Neuronal stem cell (in vitro differentiated cells): Measurements from ENCODE around the gene CAND2.

Experiments
- DNase-seq: peaks from one replicate; pipeline ENCODE4 v3.0.0-alpha.2; 2013; ENCODE audit warnings: low spot score
- H2AFZ ChIP-seq: one replicate; pipeline ENCODE4 v1.6.1; 2013; ENCODE audit warnings: mild to moderate bottlenecking, low read length, inconsistent platforms
- H2AK5ac ChIP-seq: 2 replicates; pipeline ENCODE4 v1.6.1; 2013; ENCODE audit warnings: low read depth, mild to moderate bottlenecking, inconsistent platforms, low read length, moderate library complexity, mixed read lengths
- H2BK120ac ChIP-seq: 2 replicates; pipeline ENCODE4 v1.6.1; 2013; ENCODE audit warnings: low read depth, mild to moderate bottlenecking, inconsistent platforms, low read length, moderate library complexity, mixed read lengths
- H2BK12ac ChIP-seq: one replicate; pipeline ENCODE4 v1.6.1; 2013; ENCODE audit warnings: low read length, inconsistent platforms
- H2BK15ac ChIP-seq: 2 replicates; pipeline ENCODE4 v1.6.1; 2013; ENCODE audit warnings: mild to moderate bottlenecking, low read length, inconsistent platforms, mixed read lengths
- H2BK5ac ChIP-seq: one replicate; pipeline ENCODE4 v1.6.1; 2013; ENCODE audit warnings: inconsistent platforms, mild to moderate bottlenecking, low read length, moderate library complexity
- H3K14ac ChIP-seq: one replicate; pipeline ENCODE4 v1.6.1; 2013; ENCODE audit warnings: low read length, inconsistent platforms
- H3K18ac ChIP-seq: 2 replicates; pipeline ENCODE4 v1.6.1; 2013; ENCODE audit warnings: low read length, inconsistent platforms
- H3K23ac ChIP-seq: 2 replicates; pipeline ENCODE4 v1.6.1; 2013; ENCODE audit warnings: low read depth, mild to moderate bottlenecking, mixed read lengths, low read length, inconsistent platforms; ENCODE audit not compliant: poor library complexity
- H3K27ac ChIP-seq: replicated peaks from 3 replicates; pipeline ENCODE4 v1.5.1; 2013; ENCODE audit warnings: low read length, inconsistent platforms
- H3K27me3 ChIP-seq, 3 experiments: 2 replicates each; pipeline ENCODE4 v1.6.1; 2013; ENCODE audit warnings: low read length in 3 of 3, mild to moderate bottlenecking in 2 of 3, inconsistent platforms in 1 of 3, low read depth in 1 of 3, mixed read lengths in 1 of 3, moderate library complexity in 1 of 3; ENCODE audit not compliant: control insufficient read depth in 3 of 3, insufficient read depth in 3 of 3
- H3K36me3 ChIP-seq, 2 donors: replicated peaks in 1 of 2; 2 replicates each; pipeline ENCODE4 v1.6.1; 2013; ENCODE audit warnings: low read length in 2 of 2; ENCODE audit not compliant: control insufficient read depth in 2 of 2, insufficient read depth in 2 of 2
- H3K4ac ChIP-seq: 2 replicates; pipeline ENCODE4 v1.6.1; 2013; ENCODE audit warnings: inconsistent platforms, mild to moderate bottlenecking, low read length, moderate library complexity
- H3K4me1 ChIP-seq, 2 donors: 1 replicate in 1 of 2; 2 replicates in 1 of 2; pipeline ENCODE4 v1.6.1; 2013; ENCODE audit warnings: low read length in 2 of 2, low read depth in 1 of 2; ENCODE audit not compliant: control insufficient read depth in 2 of 2, insufficient read depth in 1 of 2
- H3K4me2 ChIP-seq: one replicate; pipeline ENCODE4 v1.6.1; 2013; ENCODE audit warnings: mild to moderate bottlenecking, low read length, inconsistent platforms; ENCODE audit not compliant: insufficient read depth, poor library complexity, severe bottlenecking
- H3K4me3 ChIP-seq, 2 donors: 2 replicates each; pipeline ENCODE4 v1.5.1; 2013; ENCODE audit warnings: low read length in 2 of 2, mild to moderate bottlenecking in 2 of 2, inconsistent platforms in 1 of 2, moderate library complexity in 1 of 2
- H3K79me1 ChIP-seq: one replicate; pipeline ENCODE4 v1.6.1; 2013; ENCODE audit warnings: low read depth, mild to moderate bottlenecking, inconsistent platforms, low read length, moderate library complexity
- H3K9ac ChIP-seq: one replicate; pipeline ENCODE4 v1.6.1; 2013; ENCODE audit warnings: mild to moderate bottlenecking, low read depth, low read length, inconsistent platforms; ENCODE audit not compliant: poor library complexity
- H3K9me3 ChIP-seq, 2 donors: replicated peaks in 1 of 2; 2 replicates each; pipeline versions ENCODE3 to v1.6.1; 2013; ENCODE audit warnings: low read length in 2 of 2, mild to moderate bottlenecking in 2 of 2, inconsistent platforms in 1 of 2, low read depth in 1 of 2, mixed read lengths in 1 of 2, moderate library complexity in 1 of 2; ENCODE audit not compliant: control insufficient read depth in 2 of 2, insufficient read depth in 1 of 2
- H4K8ac ChIP-seq: one replicate; pipeline ENCODE4 v1.6.1; 2013; ENCODE audit warnings: low read depth, mild to moderate bottlenecking, inconsistent platforms, low read length, moderate library complexity
- H4K91ac ChIP-seq: one replicate; pipeline ENCODE4 v1.6.1; 2013; ENCODE audit warnings: low read length, low read depth, mild to moderate bottlenecking, inconsistent platforms; ENCODE audit not compliant: poor library complexity
- WGBS, 2 donors: extraction: QIAGEN DNeasy Blood & Tissue Kit; methylation state at CpG; one replicate each; pipeline ENCODE4 v1.1.7; 2013; ENCODE audit warnings: missing lambda C conversion rate in 2 of 2, mixed read lengths in 1 of 2; ENCODE audit not compliant: insufficient read length in 2 of 2, insufficient replicate concordance in 1 of 2; ENCODE audit errors: extremely low coverage in 2 of 2; 5-methylcytosine and 5-hydroxymethylcytosine counted together

Gene CAND2

GRCh38 chr3:12862387-12862786, 65.9 kb downstream of the CAND2 start:
- Histone ChIP-seq H3K27me3 (peaks cover 0 to 41% (median 2%) of the 10 kb centered on the region in 3 experiments), H3K79me1 (no peaks in the 10 kb centered on the region), H2BK5ac (no peak overlapping the region), H3K27ac (no peak overlapping the region), H3K4me1 (no peaks in the 10 kb centered on the region), H4K8ac (no peak overlapping the region), H3K23ac (no peak overlapping the region), H2BK120ac (no peak overlapping the region), H3K9ac (no peak overlapping the region), H2AK5ac (no peak overlapping the region), H3K4ac (no peak overlapping the region), H3K4me2 (no peak overlapping the region), H3K18ac (no peak overlapping the region), H4K91ac (no peak overlapping the region), H2AFZ (no peak overlapping the region), H2BK15ac (no peak overlapping the region), H3K4me3 (no peak overlapping the region), H3K9me3 (peaks cover 7 to 9% of the 10 kb centered on the region in 2 donors), H3K36me3 (no peaks in the 10 kb centered on the region), H3K14ac (no peak overlapping the region), H2BK12ac (no peak overlapping the region)
- no CpG with 5 or more reads among the region's 8 CpGs for WGBS, 2 donors
- no peak for DNase-seq

- no peak overlapping the region for H4K8ac ChIP-seq
- no peak overlapping the region for H2AFZ ChIP-seq
- H2BK120ac ChIP-seq: no peak overlapping the region
- no peak overlapping the region for H2AK5ac ChIP-seq
- no peak overlapping the region for H3K9ac ChIP-seq
- no peak overlapping the region for H4K91ac ChIP-seq
- H3K18ac ChIP-seq: no peak overlapping the region
- DNase-seq: no peak
- no peaks in the 10 kb centered on the region for H3K79me1 ChIP-seq
- no peak overlapping the region for H2BK5ac ChIP-seq
- no peak overlapping the region for H2BK15ac ChIP-seq
- H3K27me3 ChIP-seq: peaks cover 0 to 20% (median 2%) of the 10 kb centered on the region in 3 experiments
- H3K36me3 ChIP-seq: no peaks in the 10 kb centered on the region
- no peak overlapping the region for H3K4me2 ChIP-seq
- WGBS, 2 donors: no CpG with 5 or more reads among the region's 4 CpGs
- no peak overlapping the region for H3K14ac ChIP-seq
- H3K9me3 ChIP-seq: peaks cover 7 to 9% of the 10 kb centered on the region in 2 donors
- peaks cover 9 to 11% of the 10 kb centered on the region in 2 donors for H3K4me1 ChIP-seq
- H3K23ac ChIP-seq: no peak overlapping the region
- no peak overlapping the region for H3K4ac ChIP-seq
- H3K4me3 ChIP-seq: peak overlapping the region in 1 of 2 donors; percentile 53
- H3K27ac ChIP-seq: no peak overlapping the region
- H2BK12ac ChIP-seq: no peak overlapping the region
Observed at GRCh38 chr3:12865271-12865670, 68.8 kb downstream of the CAND2 start.

DNA sequence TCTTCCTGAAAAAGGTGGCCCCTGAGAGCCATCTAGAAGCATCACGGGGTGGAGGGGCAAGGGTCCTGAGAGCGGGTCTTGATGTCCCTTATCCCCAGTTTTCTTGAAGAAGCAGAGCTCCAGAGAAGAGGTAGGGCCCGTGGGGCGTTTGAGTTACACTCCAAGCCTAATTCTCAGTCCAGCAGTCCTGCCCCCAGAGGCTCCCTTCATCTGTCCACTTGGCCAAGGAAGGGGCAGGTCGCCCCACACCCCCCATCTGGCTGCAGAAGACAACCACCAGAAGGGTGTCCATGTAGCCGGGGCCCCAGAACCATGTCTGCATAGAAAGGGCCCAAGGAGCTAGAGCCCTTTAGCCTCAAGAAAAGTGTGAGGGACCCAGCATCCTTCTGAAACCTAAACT, 70.4 kb downstream of the CAND2 start:
- no peaks in the 10 kb centered on the region for H3K36me3 ChIP-seq
- H3K9me3 ChIP-seq: peaks cover 7 to 9% of the 10 kb centered on the region in 2 donors
- H2BK5ac ChIP-seq: no peak overlapping the region
- no peak overlapping the region for H3K27ac ChIP-seq
- no peak overlapping the region for H2BK120ac ChIP-seq
- no peak overlapping the region for H3K18ac ChIP-seq
- peaks cover 9 to 11% of the 10 kb centered on the region in 2 donors for H3K4me1 ChIP-seq
- no peaks in the 10 kb centered on the region for H3K79me1 ChIP-seq
- H3K4ac ChIP-seq: no peak overlapping the region
- no CpG with 5 or more reads among the region's 6 CpGs for WGBS, 2 donors
- DNase-seq: no peak
- no peak overlapping the region for H2BK15ac ChIP-seq
- no peak overlapping the region for H4K91ac ChIP-seq
- H3K14ac ChIP-seq: no peak overlapping the region
- no peak overlapping the region for H3K4me3 ChIP-seq
- H4K8ac ChIP-seq: no peak overlapping the region
- H3K9ac ChIP-seq: no peak overlapping the region
- H2AFZ ChIP-seq: no peak overlapping the region
- H3K23ac ChIP-seq: no peak overlapping the region
- H3K27me3 ChIP-seq: peaks cover 0 to 21% (median under 1%) of the 10 kb centered on the region in 3 experiments
- H2BK12ac ChIP-seq: no peak overlapping the region
- no peak overlapping the region for H3K4me2 ChIP-seq
- H2AK5ac ChIP-seq: peak overlapping the region; percentile 74

DNA sequence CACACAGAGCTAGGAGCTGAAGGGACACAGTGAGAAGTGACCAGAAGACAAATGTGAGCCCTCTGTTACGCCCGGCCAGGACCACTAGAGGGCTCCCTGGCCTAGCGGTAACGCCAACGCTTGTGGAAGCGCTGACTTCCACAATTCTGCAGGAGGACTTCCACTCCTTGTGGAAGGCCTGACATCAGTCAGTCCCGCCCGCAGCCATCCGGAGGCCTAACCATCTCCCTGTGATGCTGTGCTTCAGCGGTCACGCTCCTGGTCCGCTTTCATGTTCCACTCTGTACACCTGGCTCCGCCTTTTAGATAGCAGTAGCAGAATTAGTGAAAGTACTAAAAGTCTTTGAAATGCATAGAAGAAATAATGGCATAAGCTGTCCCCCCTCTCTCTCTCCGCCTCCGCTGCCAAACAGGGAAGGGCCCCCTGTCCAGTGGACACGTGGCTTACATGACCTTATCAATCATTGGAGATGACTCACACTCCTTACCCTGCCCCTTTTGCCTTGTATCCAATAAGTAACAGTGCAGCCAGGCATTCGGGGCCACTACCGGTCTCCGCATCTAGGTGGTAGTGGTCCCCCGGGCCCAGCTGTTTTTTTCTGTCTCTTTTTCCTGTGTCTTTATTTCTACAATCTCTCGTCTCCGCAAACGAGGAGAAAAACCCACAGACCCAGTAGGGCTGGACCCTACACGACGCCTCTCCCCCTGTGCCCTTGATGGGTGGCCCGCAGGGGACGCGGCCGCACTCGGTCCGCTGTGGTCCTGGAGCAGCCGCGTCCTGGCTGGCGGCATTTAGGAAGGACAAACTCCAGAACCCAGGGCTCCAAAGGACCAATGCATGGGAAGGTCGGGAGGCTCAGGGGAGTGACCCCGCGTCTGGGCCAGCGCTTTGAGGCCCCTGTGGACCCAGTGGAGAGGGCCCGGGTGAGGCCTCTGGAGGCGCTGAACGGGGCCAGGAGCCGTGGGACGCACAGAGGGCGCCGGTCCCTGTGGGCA, 71.9 kb downstream of the CAND2 start:
- peaks cover 6 to 9% of the 10 kb centered on the region in 2 donors for H3K9me3 ChIP-seq
- peak overlapping the region; percentile 37 for H2BK15ac ChIP-seq
- no peak overlapping the region for H2BK120ac ChIP-seq
- peak overlapping the region; percentile 99 for H3K18ac ChIP-seq
- WGBS, 2 donors: no CpG with 5 or more reads among the region's 45 CpGs
- H3K4ac ChIP-seq: peak overlapping the region; percentile 89
- peaks cover under 1% of the 10 kb centered on the region for H3K79me1 ChIP-seq
- peak overlapping the region; percentile 81 for H2AK5ac ChIP-seq
- H3K36me3 ChIP-seq: no peaks in the 10 kb centered on the region
- H3K4me1 ChIP-seq: peaks cover 9 to 11% of the 10 kb centered on the region in 2 donors
- peak overlapping the region; percentile 48 to 84 for H3K4me3 ChIP-seq
- H2BK12ac ChIP-seq: peak overlapping the region; percentile 22
- H4K8ac ChIP-seq: no peak overlapping the region
- no peak overlapping the region for H4K91ac ChIP-seq
- H2BK5ac ChIP-seq: peak overlapping the region; percentile 53
- peak overlapping the region; percentile 65 for H3K23ac ChIP-seq
- peaks cover 0 to 23% (median 0%) of the 10 kb centered on the region in 3 experiments for H3K27me3 ChIP-seq
- DNase-seq: peak; percentile 82
- peak overlapping the region; percentile 89 for H3K4me2 ChIP-seq
- H3K9ac ChIP-seq: peak overlapping the region; percentile 77
- H3K27ac ChIP-seq: no peak overlapping the region
- H2AFZ ChIP-seq: peak overlapping the region; percentile 95
- peak overlapping the region; percentile 56 for H3K14ac ChIP-seq
